Measurements from ENCODE around the gene TARBP1. TPM values are rescaled to one million over a fixed set of nuclear protein-coding genes. Genes with fewer than 3 reads are reported as not detected.
A peak's percentile ranks its signal among the peaks of the same experiment; 100 is the strongest.

The TARBP1 gene
- total and polyA plus RNA-seq, 2 donors (not counting 1 experiment from before 2014, with no cell fraction given) = 35.4 to 71.5 TPM

DNA sequence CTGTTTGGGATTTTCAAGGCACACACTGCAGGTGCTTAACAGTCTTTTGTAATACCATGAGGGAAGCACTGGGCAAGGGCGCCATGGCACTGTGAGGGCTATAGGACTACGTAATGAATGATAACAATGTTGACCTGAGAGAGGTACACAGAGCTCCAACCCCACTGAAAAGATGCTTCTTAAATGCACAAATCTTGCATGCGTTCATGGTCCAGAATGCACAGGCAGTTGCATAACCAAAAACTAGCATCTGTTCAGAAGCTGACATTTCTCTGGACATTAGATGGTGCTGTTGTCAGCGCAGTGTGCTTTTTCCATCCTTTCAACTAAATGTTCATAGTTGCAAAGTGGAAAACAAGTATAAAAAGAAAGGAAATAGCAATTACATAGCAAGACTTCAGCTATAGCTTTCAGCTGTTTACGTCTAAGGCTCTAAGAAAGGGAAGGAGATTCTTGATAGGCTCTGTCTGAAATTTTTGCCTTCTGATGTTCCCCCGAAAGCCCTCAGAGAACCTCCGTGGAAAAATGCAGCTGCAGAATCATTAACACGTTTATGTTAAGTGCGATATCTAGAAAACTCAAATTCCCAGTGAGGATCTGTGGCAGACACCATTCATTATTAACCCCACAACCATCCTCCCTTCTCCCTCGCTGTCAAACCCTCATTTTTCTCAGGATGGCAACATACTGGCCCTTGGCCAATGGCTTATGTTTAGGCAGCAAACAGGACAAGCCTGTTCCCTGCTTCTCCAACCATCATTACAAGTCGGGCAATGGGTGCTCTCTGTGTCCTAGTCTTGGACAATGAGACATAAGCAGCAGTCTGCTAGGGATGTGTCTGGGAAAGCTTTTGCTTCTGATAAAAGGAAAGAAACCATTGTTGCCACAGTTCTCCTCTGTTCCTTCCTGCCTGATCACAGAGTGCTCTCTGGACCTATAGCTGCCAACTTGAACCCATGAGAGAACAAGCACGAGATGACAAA is 8.2 kb upstream of the TARBP1 start:
- no peak overlapping the region for H3K4me3 ChIP-seq (ENCODE audit: control extremely low read depth in 1 of 5, extremely low read depth in 1 of 5, insufficient read depth in 1 of 5, low read depth in 2 of 5, low read length in 4 of 5)
- H3K27me3 ChIP-seq (replicated peaks in 1 of 4; ENCODE audit: control extremely low read depth in 1 of 4, control insufficient read depth in 3 of 4, insufficient read depth in 4 of 4, low read length in 3 of 4) = no peaks in the 10 kb centered on the region
- Mint-ChIP-seq H3K4me3 (no peak overlapping the region), H3K27ac (peak overlapping the region; percentile 15), H3K27me3 (peaks cover 6% of the 10 kb centered on the region), H3K4me1 (peaks cover 30% of the 10 kb centered on the region), H3K9me3 (ENCODE audit: insufficient read depth) (no peaks in the 10 kb centered on the region)
- H3K9ac ChIP-seq (ENCODE audit: low read length) = no peak overlapping the region
- WGBS (ENCODE audit: insufficient coverage) = 60% methylated on average over 6 of the region's 12 CpGs
- no peak overlapping the region for H3K27ac ChIP-seq (ENCODE audit: low read length in 2 of 2)
- CTCF ChIA-PET = interaction anchor here (0.7 to 4.3 kb wide), 16 partner anchors 9 to 930 kb away, joined by 3 to 23 read pairs (median 3); no protein-coding TSS in a partner anchor
- H4K20me1 ChIP-seq (ENCODE audit: control insufficient read depth, insufficient read depth, low read length, poor library complexity, severe bottlenecking) = no peaks in the 10 kb centered on the region
- H3K4me2 ChIP-seq (replicated peaks; ENCODE audit: low read depth, low read length, poor library complexity, severe bottlenecking) = no peak overlapping the region
- H3K4me1 ChIP-seq (ENCODE audit: control insufficient read depth in 2 of 2, insufficient read depth in 2 of 2, low read length in 2 of 2) = peaks cover 18 to 24% of the 10 kb centered on the region in 2 donors
- no peaks in the 10 kb centered on the region for H3K79me2 ChIP-seq (ENCODE audit: control insufficient read depth, insufficient read depth, low read length)
- DNase-seq (no peak), ATAC-seq (ENCODE audit: low read depth) (peak; percentile 47)
- POLR2A ChIA-PET = interaction anchor here (0.5 to 1.1 kb wide), 4 partner anchors 9 to 643 kb away, joined by 3 to 6 read pairs (median 4); no protein-coding TSS in a partner anchor
- H2AFZ ChIP-seq (ENCODE audit: insufficient read depth, low read depth, low read length, poor library complexity, severe bottlenecking) = no peak overlapping the region
- H3K9me3 ChIP-seq (ENCODE audit: control extremely low read depth in 1 of 3, control insufficient read depth in 2 of 3, insufficient read depth in 1 of 3, low read length in 2 of 3) = no peaks in the 10 kb centered on the region
- TF ChIP-seq, protein P1, sequence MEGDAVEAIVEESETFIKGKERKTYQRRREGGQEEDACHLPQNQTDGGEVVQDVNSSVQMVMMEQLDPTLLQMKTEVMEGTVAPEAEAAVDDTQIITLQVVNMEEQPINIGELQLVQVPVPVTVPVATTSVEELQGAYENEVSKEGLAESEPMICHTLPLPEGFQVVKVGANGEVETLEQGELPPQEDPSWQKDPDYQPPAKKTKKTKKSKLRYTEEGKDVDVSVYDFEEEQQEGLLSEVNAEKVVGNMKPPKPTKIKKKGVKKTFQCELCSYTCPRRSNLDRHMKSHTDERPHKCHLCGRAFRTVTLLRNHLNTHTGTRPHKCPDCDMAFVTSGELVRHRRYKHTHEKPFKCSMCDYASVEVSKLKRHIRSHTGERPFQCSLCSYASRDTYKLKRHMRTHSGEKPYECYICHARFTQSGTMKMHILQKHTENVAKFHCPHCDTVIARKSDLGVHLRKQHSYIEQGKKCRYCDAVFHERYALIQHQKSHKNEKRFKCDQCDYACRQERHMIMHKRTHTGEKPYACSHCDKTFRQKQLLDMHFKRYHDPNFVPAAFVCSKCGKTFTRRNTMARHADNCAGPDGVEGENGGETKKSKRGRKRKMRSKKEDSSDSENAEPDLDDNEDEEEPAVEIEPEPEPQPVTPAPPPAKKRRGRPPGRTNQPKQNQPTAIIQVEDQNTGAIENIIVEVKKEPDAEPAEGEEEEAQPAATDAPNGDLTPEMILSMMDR (IDR thresholded peaks at IDR 0.05) = peak; percentile 28
- TF ChIP-seq EZH2 (IDR thresholded peaks at IDR 0.05; ENCODE audit: borderline replicate concordance, insufficient read depth, low read depth, low read length, poor library complexity, severe bottlenecking) = no peak
- intact Hi-C loops (cut with micrococcal nuclease) = loop anchor here (1.0 kb wide), 1 partner anchor 930 kb away; no protein-coding TSS in a partner anchor
- H3K36me3 ChIP-seq (replicated peaks in 1 of 2; ENCODE audit: control extremely low read depth in 1 of 2, control insufficient read depth in 1 of 2, extremely low read depth in 1 of 2, insufficient read depth in 2 of 2, low read length in 1 of 2) = no peaks in the 10 kb centered on the region
